HepG2 (cell line): Measurements from ENCODE around the gene FHDC1. TPM values are rescaled to one million over a fixed set of nuclear protein-coding genes. Genes with fewer than 3 reads are reported as not detected.

Experiments used
- ATAC-seq: fragments of 200-7000 bp; cut with Tn5 transposase; 3 replicates; pipeline ENCODE4 v1.9.1; 2020; ENCODE audit warnings: mild to moderate bottlenecking, moderate library complexity
- BruUV-seq: library from RNA; stranded (reverse); fragments of 400-500 nt; replicated peaks from 2 replicates; lab custom pipeline; 2021; lab: Mats Ljungman, UMichigan
- CTCF ChIA-PET: fragments of 300-600 bp; formaldehyde crosslinking; extraction: SDS; loops from one replicate; lab custom pipeline; 2021; ENCODE audit warnings: low total read pairs, inconsistent platforms, low intra/inter-chr PET ratio; lab: Yijun Ruan, JAX
- POLR2A ChIA-PET: fragments of 350-600 bp; sonication (Branson Sonifier 250); formaldehyde crosslinking; loops from one replicate; lab custom pipeline; 2020; ENCODE audit warnings: antibody characterized with exemption, inconsistent platforms; lab: Yijun Ruan, JAX
- DNase-seq: peaks from one replicate; pipeline ENCODE4 v3.0.0-alpha.2; 2015; ENCODE audit warnings: low spot score
- FAIRE-seq: peaks from 3 replicates; lab custom pipeline; 2011; peaks lifted over from hg19 to GRCh38; lab: Jason Lieb, UNC
- H2AFZ ChIP-seq: one replicate; pipeline ENCODE4 v1.6.1; 2011; ENCODE audit warnings: low read length, inconsistent platforms
- H3K27ac ChIP-seq: fragments of 300-600 bp; 3 replicates; pipeline ENCODE4 v1.8.0; 2011; ENCODE audit warnings: mixed run types, mild to moderate bottlenecking, mixed read lengths, low read length, inconsistent platforms; ENCODE audit not compliant: insufficient read depth; ENCODE audit errors: extremely low read length
- H3K27me3 ChIP-seq, 2 experiments: fragments of 200-600 bp in 1 of 2; 2 replicates in 1 of 2; 3 replicates in 1 of 2; pipeline versions ENCODE4 v1.6.0 to v1.8.0; 2011; ENCODE audit warnings: low read length in 2 of 2, mild to moderate bottlenecking in 2 of 2, moderate library complexity in 2 of 2, inconsistent platforms in 1 of 2; ENCODE audit not compliant: insufficient read depth in 2 of 2, control insufficient read depth in 1 of 2
- H3K36me3 ChIP-seq, 2 experiments: fragments of 200-600 bp in 1 of 2; replicated peaks in 1 of 2; 2 replicates in 1 of 2; 3 replicates in 1 of 2; pipeline versions ENCODE4 v1.5.1 to v1.8.0; 2011; ENCODE audit warnings: low read length in 2 of 2, inconsistent platforms in 1 of 2; ENCODE audit not compliant: insufficient read depth in 2 of 2, control insufficient read depth in 1 of 2
- H3K4me1 ChIP-seq: 2 replicates; pipeline ENCODE4 v1.5.1; 2012; ENCODE audit warnings: low read length, inconsistent platforms; ENCODE audit not compliant: insufficient read depth
- H3K4me2 ChIP-seq: 2 replicates; pipeline ENCODE4 v1.6.0; 2011; ENCODE audit warnings: low read depth, low read length, inconsistent platforms
- H3K4me3 ChIP-seq, 3 experiments: fragments of 200-600 bp in 1 of 3; sonication (generic), shearing (Covaris generic) in 1 of 3; replicated peaks in 1 of 3; 2 replicates each; pipeline ENCODE4 v1.5.1; 2011 to 2016; ENCODE audit warnings: low read length in 3 of 3, inconsistent platforms in 2 of 3, low read depth in 2 of 3, mild to moderate bottlenecking in 2 of 3, control low read depth in 1 of 3, mixed read lengths in 1 of 3; ENCODE audit not compliant: insufficient read depth in 1 of 3
- H3K79me2 ChIP-seq: one replicate; pipeline ENCODE4 v1.6.1; 2011; ENCODE audit warnings: low read length, inconsistent platforms; ENCODE audit not compliant: insufficient read depth
- H3K9ac ChIP-seq: 2 replicates; pipeline ENCODE4 v1.6.0; 2011; ENCODE audit warnings: mild to moderate bottlenecking, low read depth, low read length, inconsistent platforms; ENCODE audit not compliant: insufficient read depth
- H3K9me3 ChIP-seq: 2 replicates; pipeline ENCODE4 v1.5.1; 2012; ENCODE audit warnings: mild to moderate bottlenecking, low read length
- H4K20me1 ChIP-seq: 2 replicates; pipeline ENCODE4 v1.6.0; 2011; ENCODE audit warnings: inconsistent platforms, mild to moderate bottlenecking, low read length, moderate library complexity; ENCODE audit not compliant: insufficient read depth
- ADNP ChIP-seq: sonication (generic); formaldehyde crosslinking; IDR thresholded peaks from 2 replicates; pipeline ENCODE4 v1.4.0; 2020; ENCODE audit warnings: missing genetic modification reagents
- AHR ChIP-seq: IDR thresholded peaks from 2 replicates; pipeline ENCODE4 v1.6.1; 2018; ENCODE audit warnings: missing genetic modification reagents, missing compliant biosample characterization
- ATM ChIP-seq: fragments of 450-650 bp; IDR thresholded peaks from 2 replicates; pipeline ENCODE4 v1.7.1; 2017; ENCODE audit warnings: mild to moderate bottlenecking, borderline replicate concordance
- SSRP1 ChIP-seq: IDR thresholded peaks from 2 replicates; pipeline ENCODE4 v1.6.1; 2016; ENCODE audit warnings: control low read depth
- WGBS: methylation state at CpG from one replicate; pipeline ENCODE4 v1.1.6; 2017; ENCODE audit warnings: low lambda C conversion rate; 5-methylcytosine and 5-hydroxymethylcytosine counted together
- in situ Hi-C: cut with HindIII; loops from 2 replicates; pipeline ENCODE4 v1.10.0; 2017; ENCODE audit warnings: low pct_unique_long_range_greater_than_20kb; ENCODE audit not compliant: extremely low pct_ligation_motif_present
- intact Hi-C: fragments of 100-400 bp; cut with micrococcal nuclease; formaldehyde crosslinking; loops from one replicate; pipeline ENCODE4 v1.10.0; 2022; ENCODE audit not compliant: unreplicated experiment
- polyA plus RNA-seq, 8 experiments: library from polyadenylated mRNA; depleted of rRNA in 3 of 8; stranded (reverse) in 7 of 8; unstranded in 1 of 8; fragments of >200 nt; fragmentation: Illumina TruSeq in 4 of 8; extraction: Trizol in 4 of 8; gene quantifications; 2 replicates each; pipeline versions ENCODE4 v1.2.1 to v1.2.3, GENCODE V29; 2011 to 2016; ENCODE audit warnings: low read depth in 4 of 8, missing spikeins in 1 of 8, mixed read lengths in 1 of 8; ENCODE audit not compliant: insufficient read depth in 1 of 8
- total RNA-seq, 5 experiments: library from RNA; depleted of rRNA; stranded (reverse); fragments of >200 nt; fragmentation: Illumina TruSeq; extraction: Trizol; gene quantifications; 2 replicates each; pipeline ENCODE4 v1.2.3, GENCODE V29; 2016; ENCODE audit warnings: low read depth in 1 of 5
- TF ChIP-seq, protein P1 (sequence below): fragments of 450-650 bp; IDR thresholded peaks from 2 replicates; pipeline ENCODE4 v1.6.1; 2016
- TF ChIP-seq, protein P2 (sequence below): sonication (generic); formaldehyde crosslinking; IDR thresholded peaks from 2 replicates; pipeline ENCODE4 v1.8.0; 2022; ENCODE audit warnings: mild to moderate bottlenecking, missing genetic modification reagents, moderate library complexity
- TF ChIP-seq, protein P3 (sequence below): sonication (generic); formaldehyde crosslinking; IDR thresholded peaks from 2 replicates; pipeline ENCODE4 v1.5.1; 2020; ENCODE audit warnings: mild to moderate bottlenecking, missing genetic modification reagents
- TF ChIP-seq, protein P4 (sequence below): sonication (generic); formaldehyde crosslinking; IDR thresholded peaks from 2 replicates; pipeline ENCODE4 v1.9.0; 2022; ENCODE audit warnings: low read depth, missing genetic modification reagents

The FHDC1 gene
- total and polyA plus RNA-seq, 2 of the 13 experiments (the other 11 are each of a cell fraction or from before 2014, with no cell fraction given) = 0.07 to 0.15 TPM

DNA sequence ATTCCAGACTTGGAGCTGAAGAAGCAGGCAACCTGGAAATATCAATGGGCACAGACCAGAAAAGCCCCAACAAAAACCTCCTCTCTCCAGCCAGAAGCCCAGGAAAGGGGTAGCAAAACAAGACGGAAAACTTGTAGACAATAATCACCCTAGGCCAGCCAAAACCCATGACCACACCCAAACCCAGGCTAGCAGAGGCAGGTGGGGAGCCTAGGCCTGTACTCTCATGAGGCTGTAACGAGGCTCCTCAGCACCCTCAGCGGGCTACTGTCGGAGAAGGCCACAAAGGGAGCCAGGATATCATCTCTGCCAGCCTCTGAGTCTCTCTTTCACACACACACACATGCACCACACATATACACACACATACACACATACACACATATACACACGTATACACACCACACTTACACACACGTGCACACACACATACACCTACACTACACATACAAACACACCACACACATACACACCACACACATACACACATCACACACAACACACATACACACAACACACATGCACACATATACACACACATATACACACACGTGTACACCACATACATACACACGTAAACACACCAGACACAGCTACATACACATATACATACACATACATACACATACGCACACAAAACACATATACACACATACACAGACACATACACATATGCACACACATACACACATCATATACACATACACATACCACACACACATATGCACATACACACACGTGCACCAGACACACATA lies 90.6 kb downstream of the FHDC1 start:
- no peaks in the 10 kb centered on the region for H3K79me2 ChIP-seq
- peaks cover 14% of the 10 kb centered on the region for H3K4me1 ChIP-seq
- ChIA-PET CTCF (no interaction called here), POLR2A (no interaction called here)
- no peak overlapping the region for H3K27ac ChIP-seq
- H3K4me3 ChIP-seq = no peak overlapping the region
- intact Hi-C loops (no loop called here), in situ Hi-C loops (no loop called here)
- no peaks in the 10 kb centered on the region for H3K9me3 ChIP-seq
- 59% methylated on average over 9 of the region's 10 CpGs for WGBS
- H2AFZ ChIP-seq = no peak overlapping the region
- H3K9ac ChIP-seq = no peak overlapping the region
- TF ChIP-seq, protein P1, sequence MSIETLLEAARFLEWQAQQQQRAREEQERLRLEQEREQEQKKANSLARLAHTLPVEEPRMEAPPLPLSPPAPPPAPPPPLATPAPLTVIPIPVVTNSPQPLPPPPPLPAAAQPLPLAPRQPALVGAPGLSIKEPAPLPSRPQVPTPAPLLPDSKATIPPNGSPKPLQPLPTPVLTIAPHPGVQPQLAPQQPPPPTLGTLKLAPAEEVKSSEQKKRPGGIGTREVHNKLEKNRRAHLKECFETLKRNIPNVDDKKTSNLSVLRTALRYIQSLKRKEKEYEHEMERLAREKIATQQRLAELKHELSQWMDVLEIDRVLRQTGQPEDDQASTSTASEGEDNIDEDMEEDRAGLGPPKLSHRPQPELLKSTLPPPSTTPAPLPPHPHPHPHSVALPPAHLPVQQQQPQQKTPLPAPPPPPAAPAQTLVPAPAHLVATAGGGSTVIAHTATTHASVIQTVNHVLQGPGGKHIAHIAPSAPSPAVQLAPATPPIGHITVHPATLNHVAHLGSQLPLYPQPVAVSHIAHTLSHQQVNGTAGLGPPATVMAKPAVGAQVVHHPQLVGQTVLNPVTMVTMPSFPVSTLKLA = peak; percentile 90
- TF ChIP-seq, protein P2, sequence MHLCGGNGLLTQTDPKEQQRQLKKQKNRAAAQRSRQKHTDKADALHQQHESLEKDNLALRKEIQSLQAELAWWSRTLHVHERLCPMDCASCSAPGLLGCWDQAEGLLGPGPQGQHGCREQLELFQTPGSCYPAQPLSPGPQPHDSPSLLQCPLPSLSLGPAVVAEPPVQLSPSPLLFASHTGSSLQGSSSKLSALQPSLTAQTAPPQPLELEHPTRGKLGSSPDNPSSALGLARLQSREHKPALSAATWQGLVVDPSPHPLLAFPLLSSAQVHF (CRISPR knock-in tag) = no peak
- peak; percentile 74; the same call in 1 of the 2 replicates for TF ChIP-seq ATM
- no peaks in the 10 kb centered on the region for H3K36me3 ChIP-seq
- no TSS peak for BruUV-seq
- ATAC-seq (no peak), DNase-seq (no peak), FAIRE-seq (no peak)
- H3K4me2 ChIP-seq = no peak overlapping the region
- H4K20me1 ChIP-seq = no peaks in the 10 kb centered on the region
- peaks cover 0 to 5% of the 10 kb centered on the region in 2 experiments; a peak in 1 of 5 replicates for H3K27me3 ChIP-seq

DNA sequence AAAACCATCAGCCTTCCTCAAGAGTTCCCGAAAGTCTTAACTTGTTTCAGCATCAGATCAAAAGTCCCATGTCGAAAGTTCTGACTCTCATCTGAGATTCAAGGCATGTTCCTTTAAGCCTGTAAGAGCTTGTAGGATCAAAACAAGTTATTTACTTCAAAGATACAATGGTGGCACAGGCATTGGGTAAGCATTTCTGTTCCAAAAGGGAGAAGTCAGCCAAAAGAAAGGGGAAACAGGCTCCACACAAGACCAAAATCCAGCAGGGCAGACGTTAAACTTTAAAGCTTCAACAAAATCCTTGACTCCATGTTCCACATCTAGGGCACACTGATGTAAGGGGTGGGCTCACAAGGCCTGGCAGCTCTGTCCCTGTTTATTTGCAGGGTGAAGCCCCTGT lies 91.7 kb downstream of the FHDC1 start:
- Histone ChIP-seq H3K4me1 (peaks cover 12% of the 10 kb centered on the region), H2AFZ (no peak overlapping the region), H3K9me3 (no peaks in the 10 kb centered on the region), H3K9ac (no peak overlapping the region), H3K27ac (no peak overlapping the region), H3K27me3 (no peaks in the 10 kb centered on the region), H4K20me1 (no peaks in the 10 kb centered on the region), H3K4me2 (no peak overlapping the region), H3K36me3 (no peaks in the 10 kb centered on the region), H3K79me2 (no peaks in the 10 kb centered on the region), H3K4me3 (no peak overlapping the region)
- ChIA-PET POLR2A (no interaction called here), CTCF (no interaction called here)
- WGBS = 27% methylated on average over 3 of the region's 3 CpGs
- DNase-seq = no peak
- no peak for ATAC-seq
- intact Hi-C loops = no loop called here
- in situ Hi-C loops = no loop called here
- FAIRE-seq = no peak
- BruUV-seq = no TSS peak
- TF ChIP-seq, protein P3, sequence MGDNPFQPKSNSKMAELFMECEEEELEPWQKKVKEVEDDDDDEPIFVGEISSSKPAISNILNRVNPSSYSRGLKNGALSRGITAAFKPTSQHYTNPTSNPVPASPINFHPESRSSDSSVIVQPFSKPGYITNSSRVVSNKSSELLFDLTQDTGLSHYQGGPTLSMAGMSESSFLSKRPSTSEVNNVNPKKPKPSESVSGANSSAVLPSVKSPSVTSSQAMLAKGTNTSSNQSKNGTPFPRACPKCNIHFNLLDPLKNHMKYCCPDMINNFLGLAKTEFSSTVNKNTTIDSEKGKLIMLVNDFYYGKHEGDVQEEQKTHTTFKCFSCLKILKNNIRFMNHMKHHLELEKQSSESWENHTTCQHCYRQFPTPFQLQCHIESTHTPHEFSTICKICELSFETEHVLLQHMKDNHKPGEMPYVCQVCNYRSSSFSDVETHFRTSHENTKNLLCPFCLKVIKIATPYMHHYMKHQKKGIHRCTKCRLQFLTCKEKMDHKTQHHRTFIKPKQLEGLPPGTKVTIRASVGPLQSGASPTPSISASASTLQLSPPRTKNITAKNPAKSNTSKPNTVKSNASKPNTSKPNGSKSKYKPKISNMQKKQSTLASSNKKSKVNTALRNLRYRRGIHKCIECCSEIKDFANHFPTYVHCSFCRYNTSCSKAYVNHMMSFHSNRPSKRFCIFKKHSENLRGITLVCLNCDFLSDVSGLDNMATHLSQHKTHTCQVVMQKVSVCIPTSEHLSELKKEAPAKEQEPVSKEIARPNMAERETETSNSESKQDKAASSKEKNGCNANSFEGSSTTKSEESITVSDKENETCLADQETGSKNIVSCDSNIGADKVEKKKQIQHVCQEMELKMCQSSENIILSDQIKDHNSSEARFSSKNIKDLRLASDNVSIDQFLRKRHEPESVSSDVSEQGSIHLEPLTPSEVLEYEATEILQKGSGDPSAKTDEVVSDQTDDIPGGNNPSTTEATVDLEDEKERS = no peak
- TF ChIP-seq AHR (CRISPR knock-in tag) (no peak), ADNP (CRISPR knock-in tag) (no peak), SSRP1 (CRISPR knock-in tag) (no peak)
- TF ChIP-seq, protein P4, sequence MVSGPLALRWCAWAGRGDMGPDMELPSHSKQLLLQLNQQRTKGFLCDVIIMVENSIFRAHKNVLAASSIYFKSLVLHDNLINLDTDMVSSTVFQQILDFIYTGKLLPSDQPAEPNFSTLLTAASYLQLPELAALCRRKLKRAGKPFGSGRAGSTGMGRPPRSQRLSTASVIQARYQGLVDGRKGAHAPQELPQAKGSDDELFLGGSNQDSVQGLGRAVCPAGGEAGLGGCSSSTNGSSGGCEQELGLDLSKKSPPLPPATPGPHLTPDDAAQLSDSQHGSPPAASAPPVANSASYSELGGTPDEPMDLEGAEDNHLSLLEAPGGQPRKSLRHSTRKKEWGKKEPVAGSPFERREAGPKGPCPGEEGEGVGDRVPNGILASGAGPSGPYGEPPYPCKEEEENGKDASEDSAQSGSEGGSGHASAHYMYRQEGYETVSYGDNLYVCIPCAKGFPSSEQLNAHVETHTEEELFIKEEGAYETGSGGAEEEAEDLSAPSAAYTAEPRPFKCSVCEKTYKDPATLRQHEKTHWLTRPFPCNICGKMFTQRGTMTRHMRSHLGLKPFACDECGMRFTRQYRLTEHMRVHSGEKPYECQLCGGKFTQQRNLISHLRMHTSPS (CRISPR knock-in tag) = no peak
